Stimulated activated CD4-positive, alpha-beta T cell treated with anti-CD3 and anti-CD28 coated beads, Interleukin-15, amount 100 ng/mL, for 24 hours (primary cell): ENCODE measurements around the gene STAT3.
"Not testable (repeated sequence)": the region's sequence is repeated elsewhere in the genome, so short reads cannot be mapped to it uniquely, and the experiment has no call there.

ENCODE experiments used
- DNase-seq: peaks from one replicate; pipeline ENCODE4 v3.0.0-alpha.2; 2020

STAT3 gene

DNA sequence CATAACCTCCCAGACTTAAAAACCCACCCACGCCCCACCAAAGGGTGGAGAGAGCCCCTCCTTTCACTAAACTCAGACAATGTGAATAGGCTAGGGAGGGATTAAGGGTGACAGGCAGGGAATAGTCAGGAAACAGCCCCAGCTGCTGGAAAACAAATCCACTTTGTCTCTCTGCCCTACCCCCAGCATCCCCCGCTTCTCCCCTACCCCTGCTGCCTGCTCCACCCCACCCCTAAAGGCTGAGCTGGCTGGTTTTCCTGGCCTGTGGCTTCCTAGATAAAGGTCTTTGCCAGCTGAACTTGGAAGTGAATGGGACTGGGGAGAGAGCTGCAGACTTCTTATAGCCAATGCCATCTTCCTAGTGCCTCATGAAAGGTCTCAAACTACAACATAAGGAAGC is 19.8 kb upstream of the STAT3 start:
- no peak for DNase-seq

DNA sequence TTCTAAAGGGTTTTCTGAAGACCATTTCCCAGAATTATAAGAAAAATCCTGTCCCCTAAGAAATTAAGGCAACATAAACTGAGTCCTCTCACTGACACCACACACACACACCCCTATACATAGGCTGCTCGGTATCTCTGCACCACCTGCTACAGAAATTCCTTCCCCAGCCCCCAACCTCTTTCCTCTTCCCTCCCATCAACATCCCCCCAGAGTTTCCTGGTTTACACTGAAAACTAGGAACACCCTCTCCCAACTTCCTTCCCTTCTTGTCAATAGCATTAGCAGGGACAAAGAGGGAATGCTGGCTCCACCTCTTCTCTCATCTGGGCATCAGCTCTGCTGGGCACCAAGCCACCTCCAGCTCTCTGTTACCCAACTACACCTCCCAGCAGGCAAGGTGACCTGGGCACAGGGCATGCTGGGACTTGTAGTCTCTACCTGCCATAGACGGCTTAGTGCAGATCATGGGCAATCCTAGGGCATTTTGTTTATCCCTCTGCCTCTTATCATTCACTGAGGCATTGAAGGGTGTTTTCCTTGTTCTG is 19.1 kb upstream of the STAT3 start:
- peak; percentile 69 for DNase-seq

DNA sequence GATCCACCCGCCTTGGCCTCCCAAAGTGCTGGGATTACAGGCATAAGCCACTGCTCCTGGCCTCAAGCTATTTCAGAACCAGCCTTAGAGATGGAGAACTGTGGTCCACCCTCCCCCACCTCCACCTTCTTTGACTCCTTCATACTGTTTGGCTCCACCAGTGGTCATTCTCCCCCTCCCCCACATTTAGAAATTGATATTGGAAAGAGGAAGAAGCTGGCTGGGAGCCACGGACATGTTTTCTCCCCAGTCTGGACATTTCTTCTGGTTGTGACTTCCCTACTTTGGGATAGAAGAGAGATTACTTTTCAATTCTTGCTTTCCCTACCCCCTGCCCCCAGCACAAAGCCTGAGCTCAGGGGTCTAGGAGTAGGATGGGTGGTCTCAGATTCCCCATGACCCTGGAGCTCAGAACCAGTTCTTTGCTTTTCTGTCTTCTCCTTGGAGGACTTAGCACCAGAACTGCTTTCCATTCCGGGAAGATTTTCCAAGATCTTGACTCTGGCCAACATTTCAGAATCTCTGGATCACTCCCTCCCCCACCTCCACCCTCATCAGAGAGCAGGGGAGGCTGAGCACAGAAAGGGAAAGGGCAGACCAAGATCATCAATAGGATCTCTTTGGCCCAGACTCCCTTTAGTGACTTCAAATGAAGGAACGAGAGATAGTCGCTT is 18.5 kb upstream of the STAT3 start:
- no peak for DNase-seq

GRCh38 chr17:42405963-42406495 is 17.8 kb upstream of the STAT3 start:
- DNase-seq, result peak; percentile 89

DNA sequence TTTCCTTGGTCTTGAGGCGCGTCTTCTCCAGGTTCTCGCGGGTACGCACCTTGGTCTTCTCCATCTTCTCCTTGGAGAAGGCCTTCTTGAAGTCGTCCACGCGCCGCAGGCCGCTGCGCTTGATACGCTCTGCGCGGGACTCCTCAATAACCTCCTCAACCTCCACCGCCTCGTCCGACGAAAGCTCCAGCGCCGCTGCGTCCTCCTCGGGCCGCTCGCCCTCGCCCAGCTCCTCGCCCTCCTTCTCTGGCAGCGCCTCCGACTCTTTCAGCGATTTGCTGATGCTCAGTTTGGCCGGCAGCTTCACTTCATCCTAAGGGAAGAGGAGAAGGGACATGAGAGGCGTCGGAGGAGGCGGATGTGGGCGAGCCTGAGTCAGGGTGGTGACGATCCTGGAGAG is 16.8 kb upstream of the STAT3 start:
- no peak for DNase-seq

GRCh38 chr17:42404326-42405055 is 16.2 kb upstream of the STAT3 start:
- no peak for DNase-seq

DNA sequence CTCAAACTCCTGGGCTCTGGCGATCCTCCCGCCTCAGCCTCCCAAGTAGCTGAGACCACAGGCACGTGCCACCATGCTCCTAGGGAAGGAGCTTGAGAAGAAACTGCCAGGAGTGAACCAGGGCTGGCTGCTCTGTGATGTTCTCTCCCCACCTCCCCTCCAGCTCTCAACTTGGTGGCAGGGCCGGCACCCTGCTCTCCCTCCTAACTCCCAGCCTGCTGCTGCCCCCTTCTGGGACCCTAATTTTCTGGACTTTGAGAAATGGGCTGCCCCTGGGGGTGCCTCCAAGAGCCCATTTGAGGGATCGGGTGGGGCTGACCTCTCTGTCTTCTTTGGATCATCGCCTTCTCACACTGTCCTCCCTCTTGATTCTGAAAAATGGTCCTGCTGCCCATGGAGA is 14.9 kb upstream of the STAT3 start:
- DNase-seq, result peak; percentile 64

DNA sequence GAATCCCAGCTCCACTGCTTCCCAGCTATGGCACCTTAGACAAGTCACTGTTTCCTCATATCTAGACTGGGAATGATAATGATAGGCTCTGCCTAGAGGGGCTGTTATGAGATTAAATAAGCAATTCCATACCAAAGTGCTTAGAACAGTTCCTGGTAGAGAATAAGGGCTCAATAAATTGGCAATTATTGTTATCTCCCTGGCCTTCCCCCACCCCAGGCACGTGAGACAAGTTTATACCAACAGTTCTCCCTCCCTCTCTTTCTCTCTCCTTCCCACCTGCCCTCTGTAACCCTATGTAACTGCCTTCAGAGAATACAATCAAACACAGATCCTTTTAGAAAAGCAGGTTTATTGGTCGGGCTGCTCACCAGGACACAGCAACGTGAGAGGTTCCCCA is 13.9 kb upstream of the STAT3 start:
- no peak for DNase-seq

GRCh38 chr17:42400844-42401375 is 12.7 kb upstream of the STAT3 start:
- DNase-seq, result not testable (repeated sequence)

- DNase-seq, result no peak
Observed at GRCh38 chr17:42399948-42400843, 12.0 kb upstream of the STAT3 start.

DNA sequence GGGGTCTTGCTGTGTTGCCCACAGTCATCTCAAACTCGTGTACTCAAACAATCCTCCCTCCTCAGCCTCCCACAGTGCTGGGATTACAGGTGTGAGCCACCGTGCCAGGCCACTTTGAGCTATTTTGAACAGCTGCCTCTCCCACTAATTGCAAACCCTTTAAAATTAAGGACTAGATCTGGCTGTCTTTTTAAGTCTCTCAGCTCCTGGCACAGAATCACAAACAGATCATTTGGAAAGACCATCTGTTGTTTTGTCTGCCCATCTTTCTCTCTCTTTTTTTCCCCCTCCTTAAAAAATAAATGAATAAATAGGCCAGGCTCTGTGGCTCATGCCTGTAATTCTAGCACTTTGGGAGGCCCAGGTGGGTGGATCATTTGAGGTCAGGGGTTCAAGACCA is 10.9 kb upstream of the STAT3 start:
- DNase-seq, result no peak

DNA sequence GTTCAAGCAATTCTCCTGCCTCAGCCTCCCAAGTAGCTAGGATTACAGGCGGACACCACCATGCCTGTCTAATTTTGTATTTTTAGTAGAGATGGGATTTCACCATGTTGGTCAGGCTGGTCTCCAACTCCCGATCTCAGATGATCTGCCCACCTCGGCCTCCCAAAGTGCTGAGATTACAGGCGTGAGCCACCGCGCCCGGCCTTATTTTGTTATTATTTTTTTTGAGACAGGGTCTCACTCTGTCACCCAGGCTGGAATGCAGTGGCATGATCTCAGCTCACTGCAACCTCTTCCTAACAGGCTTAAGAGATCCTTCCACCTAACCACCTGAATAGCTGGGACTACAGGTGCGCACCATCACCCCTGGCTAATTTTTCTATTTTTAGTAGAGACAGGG is 7.4 kb upstream of the STAT3 start:
- not testable (repeated sequence) for DNase-seq

- DNase-seq, result no peak
Observed at GRCh38 chr17:42394838-42395237, 6.6 kb upstream of the STAT3 start.

- DNase-seq, result no peak
Observed at GRCh38 chr17:42392692-42393415, 4.6 kb upstream of the STAT3 start.

DNA sequence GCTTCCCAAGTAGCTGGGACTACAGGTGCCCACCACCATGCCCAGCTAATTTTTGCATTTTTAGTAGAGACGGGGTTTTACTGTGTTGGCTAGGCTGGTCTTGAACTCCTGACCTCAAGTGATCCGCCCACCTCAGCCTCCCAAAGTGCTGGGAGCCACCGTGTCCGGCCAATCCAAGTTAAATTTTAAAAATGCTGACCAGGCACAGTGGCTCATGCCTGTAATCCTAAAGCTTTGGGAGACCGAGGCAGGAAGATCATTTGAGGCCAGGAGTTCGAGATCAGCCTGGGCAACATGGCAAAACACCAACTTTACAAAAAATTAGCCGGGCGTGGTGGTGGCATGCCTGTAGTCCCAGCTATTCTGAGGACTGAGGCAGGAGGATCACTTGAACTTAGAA is 3.2 kb upstream of the STAT3 start:
- DNase-seq, result not testable (repeated sequence)

DNA sequence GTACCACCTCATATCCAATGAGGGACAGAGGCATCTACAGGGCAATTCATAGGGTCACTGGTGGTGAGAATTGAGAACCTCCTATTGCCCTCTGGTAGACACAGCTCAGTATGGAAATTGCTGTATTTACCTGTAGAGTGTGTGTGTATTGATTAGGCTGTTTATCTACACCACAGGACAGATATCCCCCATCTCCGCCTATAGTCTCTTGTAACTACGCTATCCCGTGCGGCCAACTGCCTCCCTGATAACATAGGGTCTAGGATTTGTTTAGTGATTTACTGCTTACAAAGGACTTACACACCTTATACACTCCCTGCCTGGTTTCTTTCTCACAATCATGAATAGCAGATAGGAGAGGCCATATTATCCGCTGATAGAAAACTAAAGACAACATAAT is 1.7 kb upstream of the STAT3 start:
- no peak for DNase-seq

GRCh38 chr17:42389135-42389417 is 834 bp upstream of the STAT3 start:
- DNase-seq, result peak; percentile 89

- DNase-seq, result peak; percentile 44
Observed at GRCh38 chr17:42387661-42388380, 421 bp downstream of the STAT3 start.

GRCh38 chr17:42386777-42387657 is 1.2 kb downstream of the STAT3 start:
- no peak for DNase-seq

- no peak for DNase-seq
Observed at GRCh38 chr17:42381898-42382297, 6.3 kb downstream of the STAT3 start.

DNA sequence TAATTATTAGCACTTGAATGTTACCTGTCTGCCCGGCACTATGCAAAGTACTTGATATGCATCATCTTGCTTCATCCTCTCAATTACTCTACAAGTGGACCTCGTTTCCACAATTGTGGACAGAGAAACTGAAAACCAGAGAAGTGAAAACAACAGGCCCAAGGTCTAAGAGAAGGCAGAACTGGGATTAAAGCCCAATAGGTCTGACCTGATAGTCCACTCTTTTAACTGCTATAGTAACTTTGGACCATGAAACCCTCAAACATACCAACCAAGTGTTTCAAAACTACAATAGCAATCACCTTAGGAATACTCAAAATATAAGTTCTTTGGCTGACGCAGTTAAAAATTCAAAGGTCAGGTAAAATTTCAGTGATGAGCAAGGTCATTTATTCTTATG is 7.3 kb downstream of the STAT3 start:
- no peak for DNase-seq
